GM12878 (cell line): ENCODE measurements around the gene HELZ. TPM values are rescaled to one million over a fixed set of nuclear protein-coding genes. Genes with fewer than 3 reads are reported as not detected.

Experiments used
- ATAC-seq: fragments of 200-7000 bp; cut with Tn5 transposase; 3 replicates; pipeline ENCODE4 v1.9.1; 2020; ENCODE audit warnings: mild to moderate bottlenecking, moderate library complexity
- BruUV-seq: library from RNA; stranded (reverse); fragments of 400-500 nt; replicated peaks from 2 replicates; lab custom pipeline; 2021; lab: Mats Ljungman, UMichigan
- CTCF ChIA-PET: fragments of 300-600 bp; sonication (Branson Sonifier 250); formaldehyde crosslinking; extraction: SDS; loops from one replicate; lab custom pipeline; 2021; ENCODE audit warnings: inconsistent platforms; lab: Yijun Ruan, JAX
- POLR2A ChIA-PET: fragments of 350-600 bp; formaldehyde crosslinking; extraction: SDS; loops from one replicate; lab custom pipeline; 2021; ENCODE audit warnings: inconsistent platforms; lab: Charles Lee
- RAD21 ChIA-PET: fragments of 300-600 bp; sonication (Branson Sonifier 250); formaldehyde crosslinking; loops from one replicate; lab custom pipeline; 2023; ENCODE audit warnings: antibody characterized with exemption; ENCODE audit not compliant: unreplicated experiment; lab: Charles Lee
- SMC1A ChIA-PET: fragments of 300-600 bp; sonication (Branson Sonifier 250); formaldehyde crosslinking; loops from one replicate; lab custom pipeline; 2023; ENCODE audit not compliant: unreplicated experiment, uncharacterized antibody; lab: Charles Lee
- DNase-seq: peaks from one replicate; pipeline ENCODE4 v3.0.0-alpha.2; 2011; ENCODE audit warnings: low read depth, low spot score
- FAIRE-seq: peaks from 3 replicates; lab custom pipeline; 2011; peaks lifted over from hg19 to GRCh38; lab: Jason Lieb, UNC
- H2AFZ ChIP-seq: 2 replicates; pipeline ENCODE4 v1.6.0; 2011; ENCODE audit warnings: low read depth, low read length, control low read depth; ENCODE audit not compliant: control insufficient read depth
- H3K27ac ChIP-seq: 2 replicates; pipeline ENCODE4 v1.5.1; 2011; ENCODE audit warnings: control low read depth; ENCODE audit not compliant: control insufficient read depth, insufficient read depth
- H3K27me3 ChIP-seq, 2 experiments: replicated peaks in 1 of 2; 2 replicates each; pipeline versions ENCODE4 v1.6.0 to v1.6.1; 2011; ENCODE audit warnings: low read length in 1 of 2; ENCODE audit not compliant: control insufficient read depth in 2 of 2, insufficient read depth in 2 of 2
- H3K36me3 ChIP-seq, 2 experiments: 2 replicates each; pipeline ENCODE4 v1.5.1; 2011; ENCODE audit warnings: low read length in 1 of 2; ENCODE audit not compliant: control insufficient read depth in 2 of 2, insufficient read depth in 2 of 2
- H3K4me1 ChIP-seq: 2 replicates; pipeline ENCODE4 v1.6.1; 2011; ENCODE audit warnings: mild to moderate bottlenecking, low read length, moderate library complexity, mixed read lengths; ENCODE audit not compliant: control insufficient read depth, insufficient read depth
- H3K4me2 ChIP-seq: 2 replicates; pipeline ENCODE4 v1.6.0; 2011; ENCODE audit warnings: control low read depth; ENCODE audit not compliant: control insufficient read depth, insufficient read depth
- H3K4me3 ChIP-seq: fragments of 200-600 bp; sonication (generic); 2 replicates; pipeline ENCODE4 v1.5.1; 2016
- H3K79me2 ChIP-seq: 2 replicates; pipeline ENCODE4 v1.6.0; 2011; ENCODE audit warnings: low read length; ENCODE audit not compliant: control insufficient read depth, insufficient read depth
- H3K9ac ChIP-seq: 2 replicates; pipeline ENCODE4 v1.8.0; 2011; ENCODE audit warnings: low read length, control low read depth, mixed read lengths; ENCODE audit not compliant: control insufficient read depth, insufficient read depth
- H3K9me3 ChIP-seq: replicated peaks from 3 replicates; pipeline ENCODE4 v1.5.1; 2011; ENCODE audit warnings: mild to moderate bottlenecking, low read length; ENCODE audit not compliant: control insufficient read depth, insufficient read depth
- H4K20me1 ChIP-seq: 2 replicates; pipeline ENCODE4 v1.6.0; 2011; ENCODE audit not compliant: control insufficient read depth, insufficient read depth
- ASH2L ChIP-seq: fragments of 300-600, 200-600 bp; sonication (generic); IDR thresholded peaks from 2 replicates; pipeline ENCODE4 v1.6.1; 2017; ENCODE audit warnings: low read depth, mild to moderate bottlenecking, borderline replicate concordance
- E2F8 ChIP-seq: fragments of 450-650 bp; IDR thresholded peaks from 2 replicates; pipeline ENCODE4 v1.6.1; 2018; ENCODE audit warnings: mild to moderate bottlenecking, low read depth, moderate library complexity; ENCODE audit not compliant: partially characterized antibody
- E4F1 ChIP-seq: fragments of 450-650 bp; IDR thresholded peaks from 2 replicates; pipeline ENCODE4 v1.6.1; 2018; ENCODE audit warnings: borderline replicate concordance, mild to moderate bottlenecking; ENCODE audit not compliant: partially characterized antibody
- ESRRA ChIP-seq: IDR thresholded peaks from 2 replicates; pipeline ENCODE4 v1.6.1; 2012; ENCODE audit warnings: mild to moderate bottlenecking, low read length, improper control_type of control experiment
- FOS ChIP-seq: IDR thresholded peaks from 3 replicates; pipeline ENCODE4 v1.6.1; 2011; ENCODE audit warnings: borderline replicate concordance; ENCODE audit not compliant: insufficient read length; ENCODE audit errors: extremely low read depth
- JUNB ChIP-seq: IDR thresholded peaks from 2 replicates; pipeline ENCODE4 v1.6.1; 2016; ENCODE audit warnings: antibody characterized with exemption, mild to moderate bottlenecking
- JUND ChIP-seq: IDR thresholded peaks from 2 replicates; pipeline ENCODE4 v1.6.1; 2012; ENCODE audit warnings: low read depth, mild to moderate bottlenecking, low read length, improper control_type of control experiment, moderate library complexity
- MLLT1 ChIP-seq: fragments of 450-650 bp; IDR thresholded peaks from 2 replicates; pipeline ENCODE4 v1.6.1; 2016; ENCODE audit warnings: mild to moderate bottlenecking
- NFIC ChIP-seq: IDR thresholded peaks from 2 replicates; pipeline ENCODE4 v1.6.1; 2012; ENCODE audit warnings: low read depth, mild to moderate bottlenecking, inconsistent platforms, low read length, moderate library complexity
- POLR2A ChIP-seq: IDR thresholded peaks from 2 replicates; pipeline ENCODE4 v1.6.1; 2011; ENCODE audit warnings: low read depth, mild to moderate bottlenecking, low read length
- POLR2AphosphoS2 ChIP-seq: IDR thresholded peaks from 2 replicates; pipeline ENCODE4 v1.6.1; 2011; ENCODE audit warnings: low read depth, mild to moderate bottlenecking, low read length, improper control_type of control experiment, moderate library complexity
- RCOR1 ChIP-seq: conservative IDR thresholded peaks from 2 replicates; pipeline ENCODE4 v1.6.1; 2012; ENCODE audit warnings: low read depth, low read length, improper control_type of control experiment
- SIX5 ChIP-seq: IDR thresholded peaks from 2 replicates; pipeline ENCODE4 v1.6.1; 2011; ENCODE audit warnings: mild to moderate bottlenecking, low read depth, low read length, moderate library complexity; ENCODE audit not compliant: severe bottlenecking
- USF2 ChIP-seq: IDR thresholded peaks from 2 replicates; pipeline ENCODE4 v1.6.1; 2011; ENCODE audit warnings: low read depth, low read length, improper control_type of control experiment, borderline replicate concordance
- ZSCAN29 ChIP-seq: fragments of 450-650 bp; IDR thresholded peaks from 2 replicates; pipeline ENCODE4 v1.6.1; 2017; ENCODE audit warnings: mild to moderate bottlenecking, moderate library complexity
- WGBS: methylation state at CpG from one replicate; pipeline ENCODE4 v1.1.6; 2016; ENCODE audit warnings: low lambda C conversion rate; ENCODE audit not compliant: insufficient replicate concordance, insufficient coverage; ENCODE audit errors: missing lambda C conversion rate; 5-methylcytosine and 5-hydroxymethylcytosine counted together
- in situ Hi-C: fragments of 300-500 bp; cut with MboI; formaldehyde crosslinking; loops from 9 replicates; pipeline ENCODE4 v1.14.3; 2018; ENCODE audit warnings: mixed read lengths
- intact Hi-C: fragments of 100-400 bp; cut with micrococcal nuclease; formaldehyde crosslinking; loops from one replicate; pipeline ENCODE4 v1.14.2; 2022; ENCODE audit not compliant: unreplicated experiment
- polyA plus RNA-seq, 11 experiments: library from polyadenylated mRNA; depleted of rRNA in 4 of 11; unstranded in 6 of 11; stranded (reverse) in 5 of 11; fragments of >200 nt; fragmentation: Nextera tagmentation in 4 of 11; fragmentation: Illumina TruSeq in 1 of 11; extraction: Ambion mirVana in 4 of 11; extraction: Trizol in 1 of 11; gene quantifications; 1 replicate in 1 of 11; 2 replicates in 10 of 11; pipeline versions ENCODE4 v1.2.1 to v1.2.3, GENCODE V29; 2011 to 2016; ENCODE audit warnings: inconsistent platforms in 2 of 11, missing spikeins in 2 of 11, low read depth in 1 of 11
- total RNA-seq, 4 experiments: library from RNA; depleted of rRNA in 3 of 4; stranded (reverse); fragments of >200 nt in 3 of 4; fragmentation: Illumina TruSeq in 1 of 4; extraction: Trizol in 1 of 4; gene quantifications; 2 replicates each; pipeline versions ENCODE4 v1.2.1 to v1.2.3, GENCODE V29; 2013 to 2021

HELZ gene
- total and polyA plus RNA-seq, 10 of the 15 experiments (the other 5 are each of a cell fraction or from before 2014, with no cell fraction given) = 1.5 to 36.8 (median 19.1) TPM

- peak; percentile 19; the same call in 1 of the 2 replicates for TF ChIP-seq NFIC
Measured at GRCh38 chr17:67123699-67124098, 121.3 kb downstream of the HELZ start (continued).

GRCh38 chr17:67121316-67121891 lies 123.6 kb downstream of the HELZ start:
- Histone ChIP-seq H2AFZ (no peak overlapping the region), H3K27me3 (no peaks in the 10 kb centered on the region), H3K27ac (no peak overlapping the region), H3K4me1 (no peaks in the 10 kb centered on the region), H3K9me3 (no peaks in the 10 kb centered on the region; the same call in 2 of the 3 replicates), H3K79me2 (no peaks in the 10 kb centered on the region), H3K4me2 (no peak overlapping the region), H3K36me3 (peaks cover 2 to 14% of the 10 kb centered on the region in 2 experiments), H3K4me3 (no peak overlapping the region), H3K9ac (no peak overlapping the region), H4K20me1 (no peaks in the 10 kb centered on the region)
- DNase-seq (no peak), ATAC-seq (no peak), FAIRE-seq (no peak)
- CTCF ChIA-PET = interaction anchor here (0.6 to 1.0 kb wide), 2 partner anchors 151 to 255 kb away, joined by 3 read pairs; no protein-coding TSS in a partner anchor
- RAD21 ChIA-PET = no interaction called here
- intact Hi-C loops (no loop called here), in situ Hi-C loops (no loop called here)
- no TSS peak for BruUV-seq
- POLR2A ChIA-PET = no interaction called here
- SMC1A ChIA-PET = no interaction called here
- WGBS = 85% methylated on average over 5 of the region's 5 CpGs
- TF ChIP-seq ASH2L = no peak
- TF ChIP-seq ZSCAN29 = no peak
- TF ChIP-seq E4F1 = no peak
- no peak for TF ChIP-seq FOS
- no peak for TF ChIP-seq RCOR1
- TF ChIP-seq USF2 = no peak
- no peak for TF ChIP-seq POLR2AphosphoS2
- TF ChIP-seq E2F8 = no peak
- no peak for TF ChIP-seq ESRRA
- TF ChIP-seq SIX5 = no peak
- TF ChIP-seq JUND = no peak
- no peak for TF ChIP-seq POLR2A
- TF ChIP-seq JUNB = no peak
- no peak for TF ChIP-seq MLLT1
